CD1c-positive myeloid dendritic cell (primary cell): Measurements from ENCODE around the gene FGGY.
"Not testable (repeated sequence)": the region's sequence is repeated elsewhere in the genome, so short reads cannot be mapped to it uniquely, and the experiment has no call there.

Experiments used
- DNase-seq: peaks from one replicate; pipeline ENCODE4 v3.0.0-alpha.2; 2016; ENCODE audit errors: extremely low spot score

Gene FGGY

GRCh38 chr1:59579222-59579621 lies 282.3 kb downstream of the FGGY start:
- no peak for DNase-seq

DNA sequence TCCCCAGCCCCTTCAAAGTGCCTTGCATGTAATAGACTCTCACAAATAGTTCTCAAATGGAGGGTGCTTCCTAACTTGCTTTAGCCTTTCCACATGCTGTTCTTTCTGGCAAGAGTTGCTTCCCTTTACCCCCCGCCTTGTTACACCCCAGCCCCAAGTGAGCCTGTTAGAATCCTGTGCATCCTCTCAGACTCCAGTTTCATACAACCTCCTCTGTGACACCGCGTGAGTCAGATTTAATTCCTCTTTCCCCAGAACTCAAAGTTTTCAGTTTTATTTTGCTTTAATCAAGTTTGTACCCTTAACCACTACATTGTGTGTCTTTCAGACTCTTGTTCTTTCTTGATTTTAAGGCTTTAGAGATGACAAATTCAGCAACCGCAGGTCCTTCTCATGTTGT lies 283.4 kb downstream of the FGGY start:
- peak; percentile 68 for DNase-seq

DNA sequence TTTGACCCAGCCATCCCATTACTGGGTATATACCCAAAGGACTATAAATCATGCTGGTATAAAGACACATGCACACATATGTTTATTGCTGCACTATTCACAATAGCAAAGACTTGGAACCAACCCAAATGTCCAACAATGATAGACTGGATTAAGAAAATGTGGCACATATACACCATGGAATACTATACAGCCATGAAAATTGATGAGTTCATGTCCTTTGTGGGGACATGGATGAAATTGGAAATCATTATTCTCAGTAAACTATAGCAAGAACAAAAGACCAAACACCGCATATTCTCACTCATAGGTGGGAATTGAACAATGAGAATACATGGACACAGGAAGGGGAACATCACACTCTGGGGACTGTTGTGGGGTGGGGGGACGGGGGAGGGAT lies 295.5 kb downstream of the FGGY start:
- DNase-seq, result not testable (repeated sequence)

GRCh38 chr1:59592924-59593323 lies 296.0 kb downstream of the FGGY start:
- no peak for DNase-seq

DNA sequence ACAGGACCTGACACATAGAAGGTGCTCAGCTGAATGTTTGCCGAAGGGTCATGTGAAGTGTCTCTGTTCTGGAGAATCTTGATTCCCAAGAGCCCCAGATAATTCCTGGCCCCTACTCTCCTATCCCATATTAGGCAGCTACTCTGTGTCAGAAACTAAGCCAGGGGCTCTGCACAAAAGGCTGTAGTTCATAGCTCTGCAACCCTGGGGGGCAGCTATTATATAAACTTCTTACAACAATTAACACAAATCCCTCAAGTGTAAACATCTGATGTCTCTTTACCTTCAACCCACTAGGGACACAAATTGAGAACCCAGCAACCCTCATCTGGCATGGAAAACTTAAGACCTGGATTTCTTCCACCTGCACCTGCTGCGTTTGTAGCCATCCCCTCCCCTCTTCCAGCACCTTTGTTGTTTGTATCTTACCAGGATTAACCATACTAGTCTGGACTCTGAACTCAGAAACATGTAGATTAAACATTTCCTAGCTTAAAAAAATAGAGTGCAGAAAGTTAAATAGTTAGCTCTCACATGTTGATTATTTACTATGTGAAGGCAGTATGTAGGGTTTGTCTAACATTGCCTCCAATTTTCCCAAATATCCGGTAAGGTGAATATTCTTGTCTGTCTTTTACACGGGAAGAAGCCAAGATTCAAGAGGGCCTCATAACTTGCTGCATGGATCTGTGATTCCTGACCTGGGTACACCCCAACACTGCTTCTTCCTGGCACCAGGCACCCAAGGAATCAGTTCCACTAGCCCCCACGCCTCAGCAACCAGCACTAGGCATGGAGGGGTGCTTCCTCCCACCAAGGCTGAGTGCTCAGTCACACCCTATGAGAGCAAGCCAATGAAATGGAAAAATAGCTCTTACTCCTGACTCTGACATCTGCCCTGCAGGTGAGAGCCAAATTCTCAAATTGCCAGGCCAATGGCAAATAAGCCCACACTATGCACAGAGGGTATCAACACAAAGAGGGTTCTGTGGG lies 297.2 kb downstream of the FGGY start:
- no peak for DNase-seq

GRCh38 chr1:59595774-59596173 lies 298.9 kb downstream of the FGGY start:
- no peak for DNase-seq

GRCh38 chr1:59596432-59596831 lies 299.5 kb downstream of the FGGY start:
- DNase-seq, result no peak

DNA sequence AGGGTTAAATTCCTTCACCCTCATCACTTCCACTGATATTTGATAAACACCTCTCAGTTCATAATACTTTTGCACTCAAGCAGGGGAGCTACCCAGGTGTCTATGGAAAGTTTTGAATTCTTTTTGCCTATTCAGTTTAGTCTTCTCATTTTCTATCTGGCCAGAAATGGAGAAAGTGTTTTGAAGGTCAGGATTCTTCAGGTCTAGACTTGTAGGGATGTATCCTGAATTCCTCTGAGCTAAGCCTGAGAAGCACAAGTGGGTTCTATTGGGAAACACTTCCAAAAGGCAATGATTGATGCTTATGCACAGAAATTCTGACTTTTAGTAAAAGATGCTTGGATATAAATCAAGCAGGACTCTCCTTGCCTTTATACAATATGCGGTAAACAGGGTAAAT lies 300.1 kb downstream of the FGGY start:
- no peak for DNase-seq

GRCh38 chr1:59597420-59598119 lies 300.7 kb downstream of the FGGY start:
- DNase-seq, result no peak

- no peak for DNase-seq
These were observed 301.2 kb downstream of the FGGY start for GRCh38 chr1:59598120-59598440.

DNA sequence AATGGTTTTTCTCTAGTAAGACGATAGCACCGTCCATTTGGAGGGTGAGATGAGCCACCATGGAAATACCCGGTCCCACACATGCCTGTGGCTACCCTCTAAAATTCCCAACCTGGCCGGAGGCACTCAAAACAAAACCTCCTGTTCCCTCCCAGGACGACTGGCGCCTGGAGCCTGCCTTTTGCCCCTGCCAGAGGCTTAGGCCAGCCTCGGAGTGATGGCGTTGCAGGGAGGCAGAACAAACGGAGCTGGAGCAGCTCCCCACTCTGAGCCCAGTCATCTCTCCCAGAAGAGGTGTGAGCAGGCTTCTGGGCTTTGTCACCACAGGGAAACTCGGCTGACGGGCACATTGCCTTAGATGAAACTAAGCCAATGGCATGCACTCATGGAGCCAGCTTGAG lies 304.1 kb downstream of the FGGY start:
- no peak for DNase-seq

- no peak for DNase-seq
These were observed 304.9 kb downstream of the FGGY start for GRCh38 chr1:59601811-59602210.

DNA sequence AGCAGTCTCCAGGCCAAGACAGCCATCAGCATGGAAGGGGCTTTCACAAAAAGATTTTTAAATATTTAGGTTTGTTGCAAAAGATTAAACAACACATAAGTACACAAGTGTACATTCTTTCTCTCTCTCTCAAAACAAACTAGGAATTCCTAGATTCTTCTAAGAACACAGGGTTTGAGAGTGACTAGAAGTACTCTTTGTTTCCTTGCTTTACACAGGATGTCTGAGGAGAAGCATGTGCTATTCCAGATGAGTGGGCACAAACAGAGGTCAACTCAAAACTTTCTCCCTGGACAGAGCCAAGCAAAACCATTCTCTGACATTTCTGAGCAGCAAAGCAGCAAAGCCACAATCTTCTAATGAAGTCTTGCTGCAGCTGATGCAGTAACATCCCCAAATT lies 307.3 kb downstream of the FGGY start:
- no peak for DNase-seq

- no peak for DNase-seq
These were observed 308.3 kb downstream of the FGGY start for GRCh38 chr1:59605184-59605583.

GRCh38 chr1:59605761-59606160 lies 308.9 kb downstream of the FGGY start:
- no peak for DNase-seq

DNA sequence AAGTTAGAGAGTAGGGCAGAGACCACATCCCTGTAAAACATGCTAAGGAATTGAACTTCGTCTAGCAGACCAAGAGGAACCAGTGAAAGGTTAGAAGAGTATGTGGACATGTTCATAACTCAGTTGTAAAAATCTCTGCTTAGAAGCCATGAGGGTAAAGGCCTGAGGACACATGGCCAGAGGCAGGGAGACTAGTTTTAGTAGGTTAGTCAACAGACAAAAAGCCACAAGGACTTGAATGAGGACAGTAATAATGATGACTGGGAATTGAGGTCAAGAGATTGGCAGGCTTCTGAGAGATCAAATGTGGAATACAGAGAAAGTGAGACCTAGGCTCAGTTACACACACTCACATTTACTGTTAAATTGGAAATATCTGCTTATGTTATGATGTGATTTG lies 312.4 kb downstream of the FGGY start:
- DNase-seq, result no peak

DNA sequence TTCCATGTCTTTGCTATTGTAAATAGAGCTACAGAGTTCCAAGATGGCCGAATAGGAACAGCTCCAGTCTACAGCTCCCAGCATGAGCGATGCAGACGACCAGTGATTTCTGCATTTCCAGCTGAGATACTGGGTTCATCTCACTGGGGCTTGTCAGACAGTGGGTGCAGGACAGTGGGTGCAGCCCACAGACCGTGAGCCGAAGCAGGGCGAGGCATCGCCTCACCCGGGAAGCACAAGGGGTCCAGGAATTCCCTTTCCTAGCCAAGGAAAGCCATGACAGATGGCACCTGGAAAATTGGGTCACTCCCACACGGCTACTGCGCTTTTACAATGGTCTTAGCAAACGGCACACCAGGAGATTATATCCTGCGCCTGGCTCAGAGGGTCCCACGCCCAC lies 313.6 kb downstream of the FGGY start:
- not testable (repeated sequence) for DNase-seq

GRCh38 chr1:59617434-59617833 lies 320.5 kb downstream of the FGGY start:
- DNase-seq, result no peak

DNA sequence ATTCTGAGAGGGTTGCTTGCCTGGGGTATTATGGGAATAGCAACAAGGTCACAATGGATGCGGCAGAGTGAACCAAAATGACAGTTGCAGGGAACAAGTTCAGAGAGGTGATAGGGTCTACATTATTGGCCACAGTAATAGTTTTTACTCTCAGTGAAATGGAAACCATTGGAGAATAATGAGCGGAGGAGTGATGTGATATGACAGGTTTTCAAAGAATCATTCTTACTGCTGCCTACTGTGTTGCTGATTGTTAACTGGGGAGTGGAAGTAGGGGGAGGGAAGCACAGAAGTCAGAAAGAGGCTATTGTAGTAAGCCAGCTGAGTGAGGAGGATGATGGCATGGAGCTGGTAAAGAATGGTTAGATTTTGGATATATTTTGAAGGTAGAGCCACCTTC lies 322.7 kb downstream of the FGGY start:
- no peak for DNase-seq

GRCh38 chr1:59625384-59625783 lies 328.5 kb downstream of the FGGY start:
- DNase-seq, result no peak

- no peak for DNase-seq
These were observed 334.8 kb downstream of the FGGY start for GRCh38 chr1:59631561-59632255.

DNA sequence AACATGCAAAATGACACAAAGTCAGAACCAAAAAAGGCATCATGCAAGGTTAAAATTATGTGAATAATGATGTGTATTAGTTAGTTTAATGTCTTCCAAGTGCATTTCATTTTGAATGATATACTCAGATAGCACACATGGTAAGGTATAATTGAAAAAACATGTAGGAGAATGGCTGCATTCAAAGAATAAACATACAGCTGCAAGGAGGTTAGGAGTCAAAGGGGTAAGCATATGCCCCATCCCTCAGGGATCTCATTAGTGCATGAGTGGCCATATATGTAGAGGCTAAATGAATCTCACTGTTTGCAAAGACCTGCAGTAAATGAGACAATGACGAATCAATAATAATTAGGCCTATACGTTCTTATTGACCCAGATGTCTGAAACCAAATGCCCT lies 338.2 kb downstream of the FGGY start:
- DNase-seq, result no peak
